Endometrium (tissue), 2 donors: Measurements from ENCODE around the gene LCTL.

ENCODE experiments used
- FAIRE-seq: peaks from 2 replicates; lab custom pipeline; 2012; peaks lifted over from hg19 to GRCh38; lab: Jason Lieb, UNC
- donor health status: control.
- donor health status: control.

Gene LCTL

GRCh38 chr15:66565741-66566144 is at the start of gene LCTL:
Gene LCTL (minus strand): TSS chr15:66565998. CDS start chr15:66565365, 633 bp downstream.
- no peak for FAIRE-seq

DNA sequence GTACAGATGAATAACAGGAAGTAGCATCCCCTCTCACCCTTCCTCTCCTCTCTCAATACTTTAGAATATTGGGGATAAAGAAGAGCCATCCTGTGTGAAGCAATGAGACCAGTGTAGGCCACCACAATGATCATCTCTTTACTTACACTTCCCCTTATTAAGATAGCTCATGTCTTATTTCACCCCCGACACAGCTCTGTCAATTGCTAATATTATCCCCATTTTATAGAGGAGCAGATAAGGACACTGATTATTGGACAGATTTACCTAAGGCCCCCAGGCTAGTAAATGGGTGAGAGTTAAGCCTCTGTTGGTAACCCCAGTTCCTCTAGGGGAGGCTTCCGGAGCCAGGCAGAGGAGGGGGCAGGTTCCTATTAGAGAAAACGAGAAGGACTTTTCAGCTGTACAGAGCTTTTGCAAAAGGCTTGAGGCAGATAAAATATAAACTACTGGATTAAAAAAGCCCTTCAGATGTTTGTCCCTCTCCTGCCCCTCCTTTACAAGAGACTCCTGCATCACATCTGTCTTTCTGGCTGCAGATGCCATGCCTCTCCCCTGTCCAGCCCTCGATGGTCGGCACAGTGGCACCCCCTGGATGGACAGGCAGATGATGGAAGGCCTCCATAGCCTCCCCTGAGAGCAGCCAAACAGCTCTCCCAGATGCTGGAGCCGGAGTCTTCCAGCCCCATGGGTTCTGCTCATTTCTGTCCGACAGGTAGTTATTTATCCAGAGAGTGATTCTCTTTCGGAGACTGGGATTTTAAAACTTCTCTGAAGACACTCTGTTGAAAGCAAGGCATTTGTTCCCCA is 49.4 kb upstream of the LCTL start:
- no peak for FAIRE-seq

GRCh38 chr15:66614456-66614855 is 48.7 kb upstream of the LCTL start:
- no peak for FAIRE-seq

GRCh38 chr15:66613743-66614142 is 47.9 kb upstream of the LCTL start:
- no peak for FAIRE-seq

DNA sequence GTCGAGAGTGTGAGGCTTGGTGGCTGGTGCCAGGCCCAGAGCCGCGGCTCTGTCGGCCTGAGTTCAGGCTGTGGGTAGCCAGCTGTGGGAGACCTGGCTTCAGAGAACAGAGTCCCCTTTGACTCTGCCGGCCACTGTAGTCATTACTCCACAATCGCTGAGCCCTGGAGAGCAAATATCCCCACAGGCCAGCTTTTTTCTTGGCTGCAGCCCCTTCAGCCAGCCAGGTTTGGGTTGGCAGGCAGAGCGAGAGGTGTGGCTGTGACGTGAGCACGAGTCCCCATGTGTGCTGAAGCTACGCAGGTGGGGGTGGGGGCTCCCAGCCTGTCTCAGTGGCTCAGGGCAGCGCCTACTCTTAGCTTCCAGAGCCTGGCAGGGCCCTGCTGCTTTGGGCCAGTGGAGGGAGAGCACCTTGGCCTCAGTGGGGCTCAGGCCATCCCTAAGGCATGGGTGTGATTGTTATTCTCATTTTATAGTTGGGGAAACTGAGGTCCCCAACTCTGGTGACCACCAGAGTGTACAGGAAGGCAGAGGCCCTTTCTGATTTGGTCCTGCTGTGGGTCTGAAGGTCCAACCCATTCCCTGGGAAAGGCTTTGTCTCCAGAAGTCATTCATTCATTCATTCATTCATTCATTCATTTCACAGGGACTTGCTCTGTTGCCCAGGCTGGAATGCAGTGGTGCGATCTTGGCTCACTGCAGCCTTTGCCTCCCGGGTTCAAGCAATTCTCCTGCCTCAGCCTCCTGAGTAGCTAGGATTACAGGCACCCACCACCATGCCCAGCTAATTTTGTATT is 45.7 kb upstream of the LCTL start:
- no peak for FAIRE-seq

DNA sequence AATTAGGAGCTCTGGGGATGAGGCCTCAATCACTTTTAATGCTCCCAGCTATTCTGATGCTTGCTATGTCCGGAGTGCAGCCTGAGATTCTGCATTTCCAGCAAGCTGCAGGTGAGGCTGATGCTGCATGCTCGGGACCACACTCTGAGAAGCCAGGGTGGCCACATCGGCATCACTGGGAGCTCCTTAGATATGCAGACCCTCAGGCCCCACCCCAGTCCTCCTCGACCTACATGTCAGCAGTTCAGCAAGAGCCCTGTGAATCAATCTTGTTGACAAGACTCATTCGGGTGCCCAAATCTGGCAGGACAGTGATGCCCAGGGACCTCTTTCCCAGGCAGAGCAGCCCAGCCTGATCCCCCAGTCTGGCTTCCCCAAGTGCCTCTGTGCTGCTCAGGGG is 44.1 kb upstream of the LCTL start:
- no peak for FAIRE-seq

DNA sequence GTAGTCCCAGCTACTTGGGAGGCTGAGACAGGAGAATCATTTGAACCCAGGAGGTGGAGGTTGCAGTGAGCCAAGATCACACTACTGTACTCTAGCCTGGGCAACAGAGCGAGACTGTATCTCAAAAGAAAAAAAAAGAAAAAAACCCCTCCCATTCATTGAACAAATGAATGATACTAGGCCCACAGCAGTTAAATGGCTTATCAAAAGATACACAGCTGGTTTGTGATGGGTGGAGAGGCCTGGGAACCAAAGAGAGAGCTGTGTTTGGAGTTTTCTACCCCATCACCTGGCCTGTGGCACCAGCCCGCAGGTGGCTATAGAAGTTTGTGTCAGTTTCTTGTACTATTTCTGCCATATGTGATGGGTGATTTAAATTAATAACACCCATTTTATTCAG is 43.1 kb upstream of the LCTL start:
- FAIRE-seq = no peak

DNA sequence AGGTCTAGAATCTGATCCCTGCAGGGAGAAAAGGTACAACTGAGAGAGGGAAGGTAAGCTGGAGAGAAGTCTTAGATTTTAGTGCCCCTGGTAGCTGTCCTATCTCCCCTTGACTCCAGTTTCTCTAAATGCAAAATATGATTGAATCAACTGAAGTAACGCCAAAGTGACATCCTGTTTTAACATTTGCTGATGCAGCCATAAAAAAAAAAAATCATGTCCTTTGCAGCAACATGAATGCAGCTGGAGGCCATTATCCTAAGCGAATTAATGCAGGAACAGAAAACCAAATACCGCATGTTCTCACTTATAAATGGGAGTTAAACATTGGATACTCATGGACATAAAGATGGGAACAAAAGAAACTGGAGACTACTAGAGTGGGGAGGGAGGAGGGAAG is 42.4 kb upstream of the LCTL start:
- FAIRE-seq = no peak

DNA sequence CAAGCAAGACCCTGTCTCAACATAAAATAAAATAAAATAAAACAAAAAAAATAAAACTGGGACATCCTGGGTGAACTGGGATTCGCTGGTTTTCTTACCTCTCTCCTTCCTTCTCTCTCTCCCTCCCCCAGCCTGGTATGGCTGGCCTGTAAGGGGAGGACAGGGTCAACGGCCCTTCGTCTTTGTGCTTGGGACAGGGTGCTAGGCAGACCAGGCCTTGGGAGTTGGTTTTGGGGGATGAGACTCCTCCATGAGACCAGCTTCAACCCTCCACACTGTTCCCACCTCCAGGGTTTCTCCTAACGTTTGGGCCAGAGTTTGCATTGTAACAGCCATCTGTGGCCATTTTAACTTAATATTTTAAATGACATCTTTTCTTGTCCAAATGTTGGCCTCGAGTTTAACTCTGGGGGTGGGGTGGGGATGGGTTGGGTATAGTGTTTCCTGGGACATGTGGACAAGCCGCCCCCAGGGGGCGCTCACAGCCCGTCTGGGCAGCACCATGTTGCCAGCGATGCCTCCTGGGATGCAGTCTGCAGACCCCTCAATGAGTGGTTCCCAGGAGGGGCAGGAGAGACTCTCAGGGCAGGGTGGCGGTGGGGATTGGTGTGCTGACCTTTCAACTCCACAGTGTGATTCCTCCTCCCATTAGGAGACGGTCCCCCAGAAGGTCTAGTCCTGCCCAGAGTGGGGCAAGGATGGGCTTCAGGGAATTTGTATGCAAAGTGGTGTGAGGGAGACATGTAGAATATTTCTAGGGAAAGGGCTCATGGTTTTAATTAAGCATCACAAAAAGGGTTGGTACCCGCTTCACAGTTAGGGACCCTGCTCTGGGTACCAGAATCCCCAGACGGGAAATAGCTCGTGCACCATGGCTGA is 37.7 kb upstream of the LCTL start:
- no peak for FAIRE-seq

- no peak for FAIRE-seq
Observed at GRCh38 chr15:66601521-66601920, 35.7 kb upstream of the LCTL start.

- FAIRE-seq = no peak
Observed at GRCh38 chr15:66600240-66600627, 34.4 kb upstream of the LCTL start.

DNA sequence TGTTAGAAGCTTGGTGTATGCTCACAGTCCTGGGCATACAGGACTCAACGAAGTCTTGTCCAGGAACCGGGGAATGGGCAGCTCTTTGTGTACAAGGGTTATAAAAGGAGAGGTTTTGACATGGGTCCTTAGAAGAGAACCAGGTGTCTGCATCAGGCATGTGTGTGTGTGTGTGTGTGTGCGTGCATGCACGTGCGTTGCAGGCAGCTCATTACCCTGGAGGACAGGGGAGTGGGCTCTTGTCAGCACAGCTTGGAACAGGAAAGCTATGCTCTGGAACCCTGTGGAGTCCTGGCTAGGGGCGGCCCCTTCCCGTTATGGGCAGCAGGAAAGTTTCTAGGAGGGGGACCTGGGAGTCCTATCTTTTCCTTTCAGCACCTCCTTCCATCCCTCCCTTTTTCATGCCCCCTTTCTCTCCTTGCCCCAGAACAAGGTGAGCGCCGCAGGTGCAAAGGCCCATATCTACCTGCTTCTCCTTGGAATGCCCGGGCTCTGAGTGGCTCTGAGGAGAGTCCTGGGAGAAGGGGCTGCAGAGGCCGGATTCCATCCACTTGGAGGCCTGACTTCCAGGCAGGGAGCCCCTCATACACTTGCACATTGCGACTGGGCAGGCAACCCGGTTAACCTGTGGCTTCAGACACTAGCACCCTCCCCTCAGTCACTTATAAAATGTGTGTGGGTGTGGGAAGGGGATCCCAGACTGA is 33.9 kb upstream of the LCTL start:
- no peak for FAIRE-seq

- no peak for FAIRE-seq
Observed at GRCh38 chr15:66598095-66598815, 32.5 kb upstream of the LCTL start.

GRCh38 chr15:66595931-66596545 is 30.2 kb upstream of the LCTL start:
- no peak for FAIRE-seq

- FAIRE-seq = no peak
Observed at GRCh38 chr15:66595332-66595731, 29.5 kb upstream of the LCTL start.

- no peak for FAIRE-seq
Observed at GRCh38 chr15:66594836-66595235, 29.0 kb upstream of the LCTL start.

DNA sequence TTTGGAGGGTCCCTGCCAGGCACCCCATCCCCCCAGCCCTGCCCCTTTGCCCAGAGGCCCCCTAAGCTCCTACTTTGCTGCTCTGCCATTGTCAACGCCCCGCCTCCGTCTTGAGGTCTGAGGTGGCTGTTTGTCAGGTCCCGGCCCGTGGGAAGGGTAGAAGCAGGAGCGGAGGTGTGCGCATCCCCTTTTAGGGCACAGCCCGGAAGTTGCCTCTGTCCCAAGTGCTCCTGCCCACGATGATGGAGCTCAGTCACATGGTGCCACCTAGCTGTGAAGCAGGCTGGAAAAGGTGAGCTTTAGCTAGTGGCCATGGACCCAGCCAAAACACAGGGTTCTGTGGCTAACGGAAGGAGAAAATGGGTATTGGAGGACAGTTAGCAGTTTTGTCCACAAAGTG is 28.5 kb upstream of the LCTL start:
- FAIRE-seq = no peak

DNA sequence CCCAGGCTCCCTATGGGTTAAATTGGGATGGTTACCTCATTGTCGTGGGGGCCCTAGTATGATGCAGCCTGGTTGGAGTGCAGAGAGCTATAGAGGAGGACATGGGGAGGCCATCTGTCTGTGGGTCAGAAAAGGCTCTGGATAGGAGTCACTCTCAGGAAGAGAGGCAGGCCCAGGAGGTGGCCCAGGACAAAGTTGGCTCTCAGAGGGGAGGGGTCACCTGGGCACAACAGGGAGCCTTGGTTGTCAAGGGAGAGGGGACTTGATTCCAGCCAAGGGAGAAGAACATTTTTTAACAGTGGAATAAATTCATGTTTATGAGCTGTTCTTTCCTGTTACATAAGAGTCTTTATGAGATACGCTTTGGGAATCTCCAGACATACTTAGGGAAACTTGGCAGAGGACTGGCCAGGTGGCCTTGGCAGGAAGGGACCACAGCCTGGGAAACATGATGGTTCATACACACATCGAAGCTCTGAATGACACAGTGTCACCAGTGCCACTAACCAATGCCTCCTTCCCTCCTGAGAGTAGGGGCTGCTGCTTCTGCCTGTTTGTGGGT is 27.5 kb upstream of the LCTL start:
- FAIRE-seq = no peak

GRCh38 chr15:66592505-66593218 is 26.9 kb upstream of the LCTL start:
- FAIRE-seq = no peak
